GM06990 (cell line): Measurements from ENCODE around the gene GNAI2.
"Not testable (repeated sequence)": the region's sequence is repeated elsewhere in the genome, so short reads cannot be mapped to it uniquely, and the experiment has no call there.

Experiments
- DNase-seq: peaks from one replicate; pipeline ENCODE4 v3.0.0-alpha.2; 2011; ENCODE audit not compliant: insufficient read length; ENCODE audit errors: extremely low read depth
- H3K27me3 ChIP-seq: replicated peaks from 2 replicates; pipeline ENCODE4 v1.6.0; 2011; ENCODE audit warnings: low read length; ENCODE audit not compliant: control insufficient read depth, insufficient read depth
- H3K36me3 ChIP-seq: 2 replicates; pipeline ENCODE4 v1.5.1; 2011; ENCODE audit warnings: low read length; ENCODE audit not compliant: control insufficient read depth, insufficient read depth
- H3K4me3 ChIP-seq: replicated peaks from 2 replicates; pipeline ENCODE4 v1.5.1; 2011; ENCODE audit warnings: low read depth, mild to moderate bottlenecking, control low read depth, low read length
- CTCF ChIP-seq: IDR thresholded peaks from 2 replicates; pipeline ENCODE4 v1.5.1; 2011; ENCODE audit warnings: low read length, control low read depth, mild to moderate bottlenecking, inconsistent platforms; ENCODE audit not compliant: insufficient read depth, poor library complexity, severe bottlenecking

Gene GNAI2

DNA sequence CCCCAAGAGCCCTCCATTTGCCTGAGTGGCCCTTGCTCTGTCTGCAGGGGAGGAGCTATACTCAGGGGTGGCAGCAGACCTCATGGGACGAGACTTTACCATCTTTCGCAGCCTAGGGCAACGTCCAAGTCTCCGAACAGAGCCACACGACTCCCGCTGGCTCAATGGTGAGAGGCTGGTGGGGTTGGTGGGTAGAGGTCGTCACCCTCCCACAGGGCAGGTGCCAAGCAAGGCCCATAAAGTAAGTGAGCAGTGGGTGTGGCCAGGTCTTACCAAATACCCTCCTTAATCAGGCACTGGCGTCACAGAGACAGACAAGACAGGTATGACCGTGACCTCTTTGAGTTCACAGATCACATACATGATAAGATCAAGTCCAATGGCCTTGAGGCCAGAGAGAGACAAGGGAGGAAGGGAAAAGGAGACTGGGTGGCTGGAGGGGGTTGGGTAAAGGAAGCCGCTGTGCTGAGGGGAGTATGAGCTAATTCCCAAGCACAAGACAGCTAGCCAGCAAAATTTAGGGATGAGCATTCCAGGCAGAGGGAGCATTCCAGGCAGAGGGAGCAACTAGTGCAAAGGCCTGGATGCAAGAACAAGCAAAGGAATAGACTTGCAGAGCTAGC lies 35.4 kb downstream of the GNAI2 start:
- Histone ChIP-seq H3K27me3 (no peaks in the 10 kb centered on the region; the same call in 1 of the 2 replicates), H3K36me3 (no peaks in the 10 kb centered on the region), H3K4me3 (no peak overlapping the region)
- TF ChIP-seq CTCF = no peak
- DNase-seq = no peak

- H3K4me3 ChIP-seq, DNase-seq, H3K36me3 ChIP-seq, H3K27me3 ChIP-seq: not testable (repeated sequence)
These were observed 36.5 kb downstream of the GNAI2 start for GRCh38 chr3:50272538-50272910.

- no peaks in the 10 kb centered on the region for H3K36me3 ChIP-seq
- peak; percentile 97 for TF ChIP-seq CTCF
- H3K4me3 ChIP-seq = no peak overlapping the region; the same call in 1 of the 2 replicates
- peak; percentile 89 for DNase-seq
- H3K27me3 ChIP-seq = no peaks in the 10 kb centered on the region; the same call in 1 of the 2 replicates
These were observed 37.1 kb downstream of the GNAI2 start for GRCh38 chr3:50272911-50273688.

GRCh38 chr3:50273689-50274065 lies 37.7 kb downstream of the GNAI2 start:
- no peaks in the 10 kb centered on the region; the same call in 1 of the 2 replicates for H3K27me3 ChIP-seq
- DNase-seq = no peak
- no peak for TF ChIP-seq CTCF
- H3K4me3 ChIP-seq = no peak overlapping the region
- no peaks in the 10 kb centered on the region for H3K36me3 ChIP-seq

DNA sequence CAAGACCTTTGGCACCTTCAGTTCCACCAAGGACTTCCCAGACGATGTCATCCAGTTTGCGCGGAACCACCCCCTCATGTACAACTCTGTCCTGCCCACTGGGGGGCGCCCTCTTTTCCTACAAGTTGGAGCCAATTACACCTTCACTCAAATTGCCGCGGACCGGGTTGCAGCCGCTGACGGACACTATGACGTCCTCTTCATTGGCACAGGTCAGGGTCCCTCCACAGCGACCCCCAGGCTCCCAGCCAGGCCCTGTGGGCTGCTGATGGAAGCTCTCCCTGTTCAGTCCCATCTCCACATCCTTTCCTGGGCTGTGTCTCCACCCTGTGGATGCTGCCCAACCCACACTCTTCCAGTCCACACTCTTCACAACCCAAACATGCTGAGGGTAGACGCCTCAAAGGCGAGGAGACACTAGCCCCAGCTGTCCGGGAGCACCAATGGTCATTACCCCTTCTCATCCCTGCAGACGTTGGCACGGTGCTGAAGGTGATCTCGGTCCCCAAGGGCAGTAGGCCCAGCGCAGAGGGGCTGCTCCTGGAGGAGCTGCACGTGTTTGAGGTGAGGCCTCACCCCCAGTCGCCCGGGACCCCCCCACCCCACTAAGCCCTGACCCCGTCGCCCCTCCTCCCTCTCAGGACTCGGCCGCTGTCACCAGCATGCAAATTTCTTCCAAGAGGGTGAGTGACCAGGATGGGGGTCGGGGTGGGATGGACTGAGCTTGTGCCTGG lies 38.5 kb downstream of the GNAI2 start:
- DNase-seq = peak; percentile 55
- Histone ChIP-seq H3K27me3 (no peaks in the 10 kb centered on the region; the same call in 1 of the 2 replicates), H3K4me3 (no peak overlapping the region), H3K36me3 (no peaks in the 10 kb centered on the region)
- peak; percentile 86 for TF ChIP-seq CTCF
